ENCODE measurements around the gene SCLY. TPM values are rescaled to one million over a fixed set of nuclear protein-coding genes. Genes with fewer than 3 reads are reported as not detected.
"Not testable (repeated sequence)": the region's sequence is repeated elsewhere in the genome, so short reads cannot be mapped to it uniquely, and the experiment has no call there.

Gene SCLY
- total RNA-seq, 1 donor from 2014 or later: 44.0 TPM

DNA sequence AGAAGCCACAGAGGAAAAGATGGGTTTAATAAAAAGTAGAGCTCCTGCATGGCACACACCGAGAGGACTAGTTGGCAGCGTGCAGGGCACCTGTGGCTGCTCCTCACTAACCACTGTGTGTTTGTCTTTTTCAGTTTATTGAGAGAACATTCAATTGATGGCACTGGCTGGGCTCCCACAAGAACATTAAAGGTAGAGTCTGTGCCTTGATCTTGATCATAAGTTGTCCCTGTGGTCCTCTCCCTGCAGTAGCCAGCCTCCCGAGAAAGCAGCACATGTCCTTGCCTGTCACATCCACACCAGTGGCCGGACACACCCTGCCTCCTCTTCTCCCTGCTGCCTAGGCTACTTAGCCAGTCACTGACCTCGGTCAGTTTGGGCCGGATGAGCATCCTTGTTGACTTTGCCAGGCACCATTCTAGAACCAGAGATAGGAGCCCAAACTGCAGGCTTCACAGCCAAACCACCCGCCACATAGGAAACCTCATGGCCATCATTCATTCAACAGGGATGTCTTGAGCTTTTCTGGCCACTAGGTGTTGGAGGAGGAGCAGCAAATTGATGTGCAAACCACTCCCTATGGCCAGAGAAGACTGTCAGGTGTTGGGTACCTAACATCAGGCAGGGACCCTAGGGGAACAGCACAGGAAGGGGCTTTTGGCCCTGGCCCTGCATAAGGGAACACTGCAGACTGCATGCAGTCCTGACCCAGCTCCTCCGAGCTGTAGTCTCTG is 30.2 kb upstream of the SCLY start:
- Mint-ChIP-seq H3K9me3 (ENCODE audit: unreplicated experiment) (peaks cover 2% of the 10 kb centered on the region), H3K27ac (ENCODE audit: unreplicated experiment) (no peak overlapping the region), H3K36me3 (ENCODE audit: unreplicated experiment) (no peaks in the 10 kb centered on the region), H3K4me1 (ENCODE audit: low read depth, unreplicated experiment) (no peaks in the 10 kb centered on the region), H3K27me3 (ENCODE audit: unreplicated experiment) (no peaks in the 10 kb centered on the region), H3K4me3 (ENCODE audit: unreplicated experiment) (no peak overlapping the region)
- no peak for DNase-seq
- TF ChIP-seq, protein P1, sequence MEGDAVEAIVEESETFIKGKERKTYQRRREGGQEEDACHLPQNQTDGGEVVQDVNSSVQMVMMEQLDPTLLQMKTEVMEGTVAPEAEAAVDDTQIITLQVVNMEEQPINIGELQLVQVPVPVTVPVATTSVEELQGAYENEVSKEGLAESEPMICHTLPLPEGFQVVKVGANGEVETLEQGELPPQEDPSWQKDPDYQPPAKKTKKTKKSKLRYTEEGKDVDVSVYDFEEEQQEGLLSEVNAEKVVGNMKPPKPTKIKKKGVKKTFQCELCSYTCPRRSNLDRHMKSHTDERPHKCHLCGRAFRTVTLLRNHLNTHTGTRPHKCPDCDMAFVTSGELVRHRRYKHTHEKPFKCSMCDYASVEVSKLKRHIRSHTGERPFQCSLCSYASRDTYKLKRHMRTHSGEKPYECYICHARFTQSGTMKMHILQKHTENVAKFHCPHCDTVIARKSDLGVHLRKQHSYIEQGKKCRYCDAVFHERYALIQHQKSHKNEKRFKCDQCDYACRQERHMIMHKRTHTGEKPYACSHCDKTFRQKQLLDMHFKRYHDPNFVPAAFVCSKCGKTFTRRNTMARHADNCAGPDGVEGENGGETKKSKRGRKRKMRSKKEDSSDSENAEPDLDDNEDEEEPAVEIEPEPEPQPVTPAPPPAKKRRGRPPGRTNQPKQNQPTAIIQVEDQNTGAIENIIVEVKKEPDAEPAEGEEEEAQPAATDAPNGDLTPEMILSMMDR (IDR thresholded peaks at IDR 0.05; ENCODE audit: partially characterized antibody, unreplicated experiment): no peak

DNA sequence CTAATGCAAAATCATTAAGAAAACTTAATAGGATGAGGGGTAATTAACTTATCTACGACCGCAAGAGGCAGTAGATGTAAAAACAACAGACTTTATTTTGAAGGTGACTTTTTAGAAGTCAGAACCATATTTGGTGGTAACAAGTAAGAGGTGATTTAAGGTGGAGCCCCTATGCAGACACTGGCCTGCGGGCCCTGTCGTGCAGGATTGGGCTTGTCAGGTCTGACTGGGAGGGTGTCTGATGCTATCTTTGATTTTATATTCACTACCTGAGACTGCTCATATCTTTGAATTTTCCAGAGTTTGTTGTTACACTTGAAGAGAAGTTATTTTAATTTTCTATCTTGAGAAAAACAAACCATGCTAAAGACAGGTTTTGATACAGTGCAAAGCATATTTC is 29.1 kb upstream of the SCLY start:
- H3K4me3 Mint-ChIP-seq (ENCODE audit: unreplicated experiment): no peak overlapping the region
- H3K9me3 Mint-ChIP-seq (ENCODE audit: unreplicated experiment): peaks cover 2% of the 10 kb centered on the region
- no peak for DNase-seq
- no peaks in the 10 kb centered on the region for H3K36me3 Mint-ChIP-seq (ENCODE audit: unreplicated experiment)
- H3K27me3 Mint-ChIP-seq (ENCODE audit: unreplicated experiment): no peaks in the 10 kb centered on the region
- H3K4me1 Mint-ChIP-seq (ENCODE audit: low read depth, unreplicated experiment): no peaks in the 10 kb centered on the region
- no peak overlapping the region for H3K27ac Mint-ChIP-seq (ENCODE audit: unreplicated experiment)
- TF ChIP-seq, protein P1 (IDR thresholded peaks at IDR 0.05; ENCODE audit: partially characterized antibody, unreplicated experiment): no peak

DNA sequence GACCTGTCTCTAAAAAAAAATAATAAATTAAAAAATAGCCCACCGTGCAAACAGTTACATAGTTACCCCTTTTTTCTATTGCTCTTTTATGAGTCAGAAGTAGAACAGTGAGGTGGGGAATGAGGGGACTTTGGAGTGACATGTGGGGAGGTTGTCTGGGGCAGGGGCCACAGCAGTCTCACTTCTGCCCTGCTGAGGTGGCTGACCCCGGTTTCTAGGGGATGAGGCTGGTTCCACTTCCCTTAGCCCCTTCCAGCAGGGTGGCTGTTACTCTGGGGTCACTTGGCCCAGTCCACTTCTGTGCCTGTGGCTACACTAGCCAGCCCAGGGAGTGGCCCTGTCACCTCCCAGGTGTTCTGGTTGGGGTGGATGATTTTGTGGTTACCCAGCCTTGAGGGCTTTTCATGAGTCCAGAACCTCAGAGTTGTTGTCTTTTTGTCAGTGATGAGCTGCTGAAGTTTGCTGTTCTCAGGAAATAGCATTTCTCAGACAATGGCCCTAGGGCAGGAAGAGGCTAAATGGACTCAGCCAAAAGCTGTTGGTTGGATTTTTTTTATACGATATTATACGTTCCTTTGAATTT is 28.0 kb upstream of the SCLY start:
- Mint-ChIP-seq H3K9me3 (ENCODE audit: unreplicated experiment) (peaks cover 2% of the 10 kb centered on the region), H3K27ac (ENCODE audit: unreplicated experiment) (no peak overlapping the region), H3K27me3 (ENCODE audit: unreplicated experiment) (no peaks in the 10 kb centered on the region), H3K4me1 (ENCODE audit: low read depth, unreplicated experiment) (no peaks in the 10 kb centered on the region), H3K4me3 (ENCODE audit: unreplicated experiment) (no peak overlapping the region), H3K36me3 (ENCODE audit: unreplicated experiment) (no peaks in the 10 kb centered on the region)
- TF ChIP-seq, protein P1 (IDR thresholded peaks at IDR 0.05; ENCODE audit: partially characterized antibody, unreplicated experiment): no peak
- no peak for DNase-seq

DNA sequence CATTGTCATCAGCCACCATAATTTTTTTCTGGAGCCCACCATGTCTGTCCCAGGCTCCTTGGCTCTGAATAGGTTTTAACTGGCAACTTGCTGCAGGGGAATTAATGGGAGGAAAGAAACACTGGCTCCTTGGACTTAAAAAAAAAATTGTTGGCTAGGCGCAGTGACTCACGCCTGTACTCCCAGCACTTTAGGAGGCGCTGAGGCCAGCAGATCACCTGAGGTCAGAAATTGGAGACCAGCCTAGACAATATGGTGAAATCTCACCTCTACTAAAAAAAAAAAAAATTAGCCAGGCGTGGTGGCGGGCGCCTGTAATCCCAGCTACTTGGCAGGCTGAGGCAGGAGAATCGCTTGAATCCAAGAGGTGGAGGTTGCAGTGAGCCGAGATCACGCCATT is 26.8 kb upstream of the SCLY start:
- not testable (repeated sequence) for H3K36me3 Mint-ChIP-seq (ENCODE audit: unreplicated experiment); DNase-seq; H3K4me1 Mint-ChIP-seq (ENCODE audit: low read depth, unreplicated experiment); H3K27ac Mint-ChIP-seq (ENCODE audit: unreplicated experiment); H3K9me3 Mint-ChIP-seq (ENCODE audit: unreplicated experiment); H3K27me3 Mint-ChIP-seq (ENCODE audit: unreplicated experiment); H3K4me3 Mint-ChIP-seq (ENCODE audit: unreplicated experiment)

DNA sequence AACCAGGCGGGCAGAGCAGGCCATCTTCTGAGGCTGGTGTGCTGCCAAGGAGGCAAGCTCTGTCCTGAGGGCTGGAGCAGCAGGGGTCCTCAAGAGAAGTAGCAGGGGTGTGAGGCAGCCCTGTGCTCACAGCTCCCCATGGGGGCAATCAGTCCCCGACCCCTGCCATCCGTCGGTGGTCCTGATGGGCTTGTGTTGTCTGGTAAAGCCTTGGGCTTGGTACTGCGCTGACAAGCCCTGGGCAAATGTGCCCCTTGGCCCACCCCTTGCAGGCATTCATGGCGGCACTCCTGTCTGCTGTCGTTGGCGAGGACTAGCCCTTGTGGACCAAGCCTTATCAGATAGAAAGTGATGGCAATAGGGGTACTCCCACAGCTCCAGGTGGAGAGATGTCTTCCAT is 22.6 kb upstream of the SCLY start:
- DNase-seq: no peak
- Mint-ChIP-seq H3K27ac (ENCODE audit: unreplicated experiment) (no peak overlapping the region), H3K4me3 (ENCODE audit: unreplicated experiment) (no peak overlapping the region), H3K27me3 (ENCODE audit: unreplicated experiment) (no peaks in the 10 kb centered on the region), H3K9me3 (ENCODE audit: unreplicated experiment) (peaks cover 3% of the 10 kb centered on the region), H3K36me3 (ENCODE audit: unreplicated experiment) (no peaks in the 10 kb centered on the region), H3K4me1 (ENCODE audit: low read depth, unreplicated experiment) (no peaks in the 10 kb centered on the region)
- TF ChIP-seq, protein P1 (IDR thresholded peaks at IDR 0.05; ENCODE audit: partially characterized antibody, unreplicated experiment): no peak

Measured in glutamatergic neuron (in vitro differentiated cells).